Parathyroid adenoma (tissue), 2 donors: ENCODE measurements around the gene PJVK.

Experiments
- H2AFZ ChIP-seq: fragments of 300-600 bp; sonication (generic); one replicate; pipeline ENCODE4 v1.7.0; 2017; ENCODE audit warnings: antibody characterized with exemption, mild to moderate bottlenecking
- H3K27ac ChIP-seq: fragments of 300-600 bp; sonication (generic); one replicate; pipeline ENCODE4 v1.7.0; 2017
- H3K27me3 ChIP-seq: fragments of 300-600 bp; sonication (generic); one replicate; pipeline ENCODE4 v1.7.0; 2017; ENCODE audit warnings: low read length; ENCODE audit not compliant: control insufficient read depth, insufficient read depth
- H3K36me3 ChIP-seq: fragments of 300-600 bp; sonication (generic); one replicate; pipeline ENCODE4 v1.7.0; 2017; ENCODE audit warnings: low read length; ENCODE audit not compliant: control insufficient read depth, insufficient read depth
- H3K4me1 ChIP-seq: fragments of 300-600 bp; sonication (generic); one replicate; pipeline ENCODE4 v1.7.0; 2017; ENCODE audit warnings: control low read depth
- H3K4me2 ChIP-seq: fragments of 300-600 bp; sonication (generic); one replicate; pipeline ENCODE4 v1.7.0; 2017; ENCODE audit warnings: low read length
- H3K4me3 ChIP-seq: fragments of 300-600 bp; sonication (generic); one replicate; pipeline ENCODE4 v1.7.0; 2017; ENCODE audit warnings: low read depth, low read length
- H3K79me2 ChIP-seq: fragments of 300-600 bp; sonication (generic); one replicate; pipeline ENCODE4 v1.7.0; 2017; ENCODE audit warnings: control low read depth
- H3K9ac ChIP-seq: fragments of 300-600 bp; sonication (generic); one replicate; pipeline ENCODE4 v1.7.0; 2017; ENCODE audit warnings: mild to moderate bottlenecking
- H3K9me3 ChIP-seq: fragments of 300-600 bp; sonication (generic); one replicate; pipeline ENCODE4 v1.7.0; 2017; ENCODE audit warnings: low read length; ENCODE audit not compliant: control insufficient read depth
- TF ChIP-seq, protein P1 (sequence below): fragments of 300-600 bp; sonication (generic); IDR thresholded peaks from one replicate; pipeline ENCODE4 v1.7.0; 2017; ENCODE audit warnings: antibody characterized with exemption, mild to moderate bottlenecking
- donor health status: primary hyperparathyroidism.

The PJVK gene

DNA sequence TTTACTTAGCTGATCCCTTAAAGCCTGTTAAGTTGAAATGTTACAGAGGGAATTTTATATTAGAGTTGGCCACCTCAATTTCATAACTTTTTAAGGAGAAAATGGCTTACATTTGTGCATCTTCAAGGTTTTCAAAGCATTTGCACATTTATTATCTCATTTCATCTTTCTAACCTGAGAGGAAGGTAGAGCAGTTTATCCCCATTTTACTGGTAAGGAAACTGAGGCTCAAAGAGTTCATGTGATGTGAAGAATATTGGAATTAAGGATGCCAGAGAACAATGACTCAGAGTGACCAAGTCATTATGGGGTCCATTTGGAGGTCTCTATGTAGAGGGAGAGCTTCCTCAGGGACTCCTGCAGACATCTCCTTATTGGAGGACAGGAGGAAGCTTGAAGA, 35.2 kb upstream of the PJVK start:
- Histone ChIP-seq H2AFZ (no peak overlapping the region), H3K36me3 (no peaks in the 10 kb centered on the region), H3K4me1 (peaks cover 12% of the 10 kb centered on the region), H3K79me2 (no peaks in the 10 kb centered on the region), H3K27me3 (no peaks in the 10 kb centered on the region), H3K9me3 (no peaks in the 10 kb centered on the region), H3K27ac (no peak overlapping the region), H3K4me3 (no peak overlapping the region), H3K4me2 (no peak overlapping the region), H3K9ac (no peak overlapping the region)
- TF ChIP-seq, protein P1, sequence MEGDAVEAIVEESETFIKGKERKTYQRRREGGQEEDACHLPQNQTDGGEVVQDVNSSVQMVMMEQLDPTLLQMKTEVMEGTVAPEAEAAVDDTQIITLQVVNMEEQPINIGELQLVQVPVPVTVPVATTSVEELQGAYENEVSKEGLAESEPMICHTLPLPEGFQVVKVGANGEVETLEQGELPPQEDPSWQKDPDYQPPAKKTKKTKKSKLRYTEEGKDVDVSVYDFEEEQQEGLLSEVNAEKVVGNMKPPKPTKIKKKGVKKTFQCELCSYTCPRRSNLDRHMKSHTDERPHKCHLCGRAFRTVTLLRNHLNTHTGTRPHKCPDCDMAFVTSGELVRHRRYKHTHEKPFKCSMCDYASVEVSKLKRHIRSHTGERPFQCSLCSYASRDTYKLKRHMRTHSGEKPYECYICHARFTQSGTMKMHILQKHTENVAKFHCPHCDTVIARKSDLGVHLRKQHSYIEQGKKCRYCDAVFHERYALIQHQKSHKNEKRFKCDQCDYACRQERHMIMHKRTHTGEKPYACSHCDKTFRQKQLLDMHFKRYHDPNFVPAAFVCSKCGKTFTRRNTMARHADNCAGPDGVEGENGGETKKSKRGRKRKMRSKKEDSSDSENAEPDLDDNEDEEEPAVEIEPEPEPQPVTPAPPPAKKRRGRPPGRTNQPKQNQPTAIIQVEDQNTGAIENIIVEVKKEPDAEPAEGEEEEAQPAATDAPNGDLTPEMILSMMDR, result no peak

- no peaks in the 10 kb centered on the region for H3K36me3 ChIP-seq
- H3K4me2 ChIP-seq, result no peak overlapping the region
- H3K27me3 ChIP-seq, result no peaks in the 10 kb centered on the region
- no peak overlapping the region for H2AFZ ChIP-seq
- H3K4me3 ChIP-seq, result no peak overlapping the region
- peaks cover 12% of the 10 kb centered on the region for H3K4me1 ChIP-seq
- no peaks in the 10 kb centered on the region for H3K79me2 ChIP-seq
- TF ChIP-seq, protein P1, result no peak
- no peak overlapping the region for H3K9ac ChIP-seq
- H3K9me3 ChIP-seq, result no peaks in the 10 kb centered on the region
- no peak overlapping the region for H3K27ac ChIP-seq
These were observed 33.3 kb upstream of the PJVK start for GRCh38 chr2:178417916-178418315.

DNA sequence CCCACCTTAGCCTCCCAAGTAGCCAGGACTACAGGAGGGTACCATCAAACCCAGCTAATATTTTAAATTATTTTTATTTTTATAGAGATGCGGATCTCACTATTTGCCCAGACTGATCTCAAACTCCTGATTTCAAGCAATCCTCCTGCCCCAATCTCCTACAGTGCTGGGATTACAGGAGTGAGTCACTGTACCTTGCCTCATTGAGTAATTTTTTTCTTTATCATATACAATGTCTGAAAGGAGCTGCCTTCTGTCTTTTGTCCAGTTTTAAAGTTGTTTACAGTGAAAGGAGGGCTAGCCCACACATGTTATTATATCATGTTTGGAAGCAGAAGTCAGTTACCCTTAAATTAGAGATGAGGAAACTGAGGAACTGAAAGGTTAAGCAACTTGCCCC, 32.8 kb upstream of the PJVK start:
- Histone ChIP-seq H3K27ac (no peak overlapping the region), H3K27me3 (no peaks in the 10 kb centered on the region), H3K4me1 (peaks cover 12% of the 10 kb centered on the region), H3K4me2 (no peak overlapping the region), H3K9ac (no peak overlapping the region), H3K4me3 (no peak overlapping the region), H3K9me3 (no peaks in the 10 kb centered on the region), H3K79me2 (no peaks in the 10 kb centered on the region), H3K36me3 (no peaks in the 10 kb centered on the region), H2AFZ (no peak overlapping the region)
- TF ChIP-seq, protein P1, result no peak

- no peak overlapping the region for H3K27ac ChIP-seq
- no peaks in the 10 kb centered on the region for H3K36me3 ChIP-seq
- TF ChIP-seq, protein P1, result peak; percentile 24
- no peaks in the 10 kb centered on the region for H3K79me2 ChIP-seq
- H3K4me2 ChIP-seq, result no peak overlapping the region
- H3K9ac ChIP-seq, result no peak overlapping the region
- no peaks in the 10 kb centered on the region for H3K9me3 ChIP-seq
- H3K4me1 ChIP-seq, result peaks cover 12% of the 10 kb centered on the region
- peak overlapping the region; percentile 30 for H2AFZ ChIP-seq
- H3K27me3 ChIP-seq, result no peaks in the 10 kb centered on the region
- no peak overlapping the region for H3K4me3 ChIP-seq
These were observed 32.1 kb upstream of the PJVK start for GRCh38 chr2:178419123-178419522.

GRCh38 chr2:178420463-178420999, 30.6 kb upstream of the PJVK start:
- Histone ChIP-seq H3K79me2 (no peaks in the 10 kb centered on the region), H3K9me3 (no peaks in the 10 kb centered on the region), H3K4me1 (peaks cover 9% of the 10 kb centered on the region), H3K4me3 (no peak overlapping the region), H3K27ac (peak overlapping the region; percentile 58), H3K9ac (no peak overlapping the region), H3K4me2 (no peak overlapping the region), H3K36me3 (no peaks in the 10 kb centered on the region), H3K27me3 (no peaks in the 10 kb centered on the region), H2AFZ (peak overlapping the region; percentile 8)
- TF ChIP-seq, protein P1, result no peak
